Measurements from ENCODE around the gene SLC25A17. TPM values are rescaled to one million over a fixed set of nuclear protein-coding genes. Genes with fewer than 3 reads are reported as not detected.
"Not testable (repeated sequence)": the region's sequence is repeated elsewhere in the genome, so short reads cannot be mapped to it uniquely, and the experiment has no call there.

SLC25A17 gene
- total and polyA plus RNA-seq, 11 donors: 2.3 to 9.6 (median 4.0) TPM

- no peak overlapping the region for H3K27ac ChIP-seq
- intact Hi-C loops (cut with DNase I): no loop called here
- H3K36me3 ChIP-seq: peaks cover 0 to 41% (median 27%) of the 10 kb centered on the region in 9 donors
- TF ChIP-seq CTCF (IDR thresholded peaks at IDR 0.05) (no peak), POLR2A (IDR thresholded peaks at IDR 0.05) (no peak)
- DNase-seq (no peak), ATAC-seq (no peak)
- H3K9me3 ChIP-seq: no peaks in the 10 kb centered on the region
- no peaks in the 10 kb centered on the region for H3K4me1 ChIP-seq
- no peak overlapping the region for H3K4me3 ChIP-seq
- H3K27me3 ChIP-seq: no peaks in the 10 kb centered on the region
- 87 to 98% (median 96%) methylated on average over 2 of the region's 2 CpGs for WGBS, 4 donors
Measured at GRCh38 chr22:40766956-40767355, 52.2 kb downstream of the SLC25A17 start.

GRCh38 chr22:40764763-40765441 lies 54.2 kb downstream of the SLC25A17 start:
- no peaks in the 10 kb centered on the region for H3K4me1 ChIP-seq
- H3K27ac ChIP-seq: no peak overlapping the region
- H3K36me3 ChIP-seq: peaks cover 0 to 21% (median 7%) of the 10 kb centered on the region in 9 donors
- DNase-seq: no peak
- no peak for TF ChIP-seq CTCF (IDR thresholded peaks at IDR 0.05)
- no peak for TF ChIP-seq POLR2A (IDR thresholded peaks at IDR 0.05)
- no peak overlapping the region for H3K4me3 ChIP-seq
- H3K9me3 ChIP-seq: no peaks in the 10 kb centered on the region
- no peaks in the 10 kb centered on the region for H3K27me3 ChIP-seq
- no peak for ATAC-seq
- intact Hi-C loops (cut with DNase I): no loop called here
- WGBS, 4 donors: 77 to 80% (median 79%) methylated on average over 6 of the region's 6 CpGs

- WGBS, 4 donors: 93 to 97% (median 95%) methylated on average over 6 of the region's 6 CpGs
- intact Hi-C loops (cut with DNase I): loop anchor here in 6 of 10 donors (2.0 to 10.0 kb wide), 6 partner anchors 75 to 335 kb away; no protein-coding TSS in a partner anchor
- ATAC-seq (no peak), DNase-seq (no peak)
- H3K4me1 ChIP-seq: no peaks in the 10 kb centered on the region
- H3K27ac ChIP-seq: no peak overlapping the region
- H3K4me3 ChIP-seq: no peak overlapping the region
- no peak for TF ChIP-seq POLR2A (IDR thresholded peaks at IDR 0.05)
- TF ChIP-seq CTCF (IDR thresholded peaks at IDR 0.05): no peak
- H3K36me3 ChIP-seq: no peaks in the 10 kb centered on the region
- H3K9me3 ChIP-seq: no peaks in the 10 kb centered on the region
- H3K27me3 ChIP-seq: no peaks in the 10 kb centered on the region
Measured at GRCh38 chr22:40759294-40759840, 59.8 kb downstream of the SLC25A17 start.

GRCh38 chr22:40758851-40759250 lies 60.3 kb downstream of the SLC25A17 start:
- H3K4me1 ChIP-seq, H3K9me3 ChIP-seq, H3K27me3 ChIP-seq, H3K36me3 ChIP-seq, ATAC-seq, H3K4me3 ChIP-seq, DNase-seq, H3K27ac ChIP-seq: not testable (repeated sequence)
- WGBS, 4 donors: 92 to 95% (median 93%) methylated on average over 13 of the region's 13 CpGs
- intact Hi-C loops (cut with DNase I): loop anchor here in 6 of 10 donors (2.0 to 10.0 kb wide), 6 partner anchors 74 to 334 kb away; no protein-coding TSS in a partner anchor
